Natural killer cell (primary cell): ENCODE measurements around the gene SLC5A9. TPM values are rescaled to one million over a fixed set of nuclear protein-coding genes. Genes with fewer than 3 reads are reported as not detected.
A peak's percentile ranks its signal among the peaks of the same experiment; 100 is the strongest.

ENCODE experiments used
- ATAC-seq, 3 donors: fragments of 150-1000 bp in 2 of 3; fragments of 200-7000 bp in 1 of 3; cut with Tn5 transposase; 1 replicate in 1 of 3; 2 replicates in 2 of 3; pipeline ENCODE4 v1.10.0; 2021; ENCODE audit warnings: mild to moderate bottlenecking in 2 of 3, moderate library complexity in 2 of 3
- DNase-seq, 2 donors: peaks; one replicate each; pipeline versions ENCODE4 v3.0.0 to v3.0.0-alpha.2; 2013 to 2021; ENCODE audit warnings: mixed read lengths in 1 of 2
- H3K27ac ChIP-seq: one replicate; pipeline ENCODE4 v1.5.1; 2013; ENCODE audit warnings: mild to moderate bottlenecking, low read length
- H3K27me3 ChIP-seq: one replicate; pipeline ENCODE4 v1.6.1; 2013; ENCODE audit warnings: low read length; ENCODE audit not compliant: control insufficient read depth, insufficient read depth
- H3K36me3 ChIP-seq: one replicate; pipeline ENCODE4 v1.6.1; 2013; ENCODE audit warnings: low read length; ENCODE audit not compliant: control insufficient read depth, insufficient read depth
- H3K4me1 ChIP-seq: one replicate; pipeline ENCODE4 v1.6.1; 2013; ENCODE audit warnings: low read length; ENCODE audit not compliant: control insufficient read depth, insufficient read depth
- H3K4me3 ChIP-seq: one replicate; pipeline ENCODE4 v1.5.1; 2013; ENCODE audit warnings: low read length
- H3K9me3 ChIP-seq: one replicate; pipeline ENCODE4 v1.6.1; 2013; ENCODE audit warnings: low read length; ENCODE audit not compliant: control insufficient read depth, insufficient read depth
- H3K27ac Mint-ChIP-seq, 2 donors: one replicate each; pipeline ENCODE4 v1.8.0; 2022; ENCODE audit warnings: mild to moderate bottlenecking in 2 of 2, mixed read lengths in 2 of 2, moderate library complexity in 1 of 2
- H3K27me3 Mint-ChIP-seq, 2 donors: one replicate each; pipeline ENCODE4 v1.8.0; 2022; ENCODE audit warnings: low read depth in 2 of 2, mixed read lengths in 2 of 2
- H3K36me3 Mint-ChIP-seq: one replicate; pipeline ENCODE4 v1.8.0; 2022; ENCODE audit warnings: mixed read lengths
- H3K4me1 Mint-ChIP-seq, 2 donors: one replicate each; pipeline ENCODE4 v1.8.0; 2022; ENCODE audit warnings: mixed read lengths in 2 of 2
- H3K4me3 Mint-ChIP-seq: one replicate; pipeline ENCODE4 v1.8.0; 2022; ENCODE audit warnings: mild to moderate bottlenecking, moderate library complexity, mixed read lengths
- H3K9me3 Mint-ChIP-seq, 2 donors: one replicate each; pipeline ENCODE4 v1.8.0; 2022; ENCODE audit warnings: mixed read lengths in 2 of 2
- CTCF ChIP-seq: fragments of 200-600 bp; IDR thresholded peaks from one replicate; pipeline ENCODE4 v1.8.0; 2022; ENCODE audit warnings: antibody characterized with exemption
- WGBS: methylation state at CpG from one replicate; pipeline ENCODE4 v1.1.7; 2013; ENCODE audit warnings: missing lambda C conversion rate; ENCODE audit not compliant: insufficient coverage; 5-methylcytosine and 5-hydroxymethylcytosine counted together
- intact Hi-C: fragments of 100-400 bp; cut with micrococcal nuclease; formaldehyde crosslinking; loops from one replicate; pipeline ENCODE4 v1.14.2; 2022
- total RNA-seq, 4 donors: library from RNA; stranded (reverse); fragments of 120-200 nt in 1 of 4; gene quantifications; one replicate each; pipeline versions ENCODE4 v1.2.3 to v1.2.4, GENCODE V29; 2013 to 2022

The SLC5A9 gene
- total RNA-seq, 3 donors from 2014 or later (not counting 1 experiment from before 2014, with no cell fraction given), result not detected

- H3K9me3 Mint-ChIP-seq, result no peaks in the 10 kb centered on the region
- Histone ChIP-seq H3K4me1 (no peaks in the 10 kb centered on the region), H3K27ac (no peak overlapping the region), H3K36me3 (no peaks in the 10 kb centered on the region), H3K4me3 (no peak overlapping the region), H3K9me3 (no peaks in the 10 kb centered on the region), H3K27me3 (no peaks in the 10 kb centered on the region)
- H3K4me3 Mint-ChIP-seq, result no peak overlapping the region
- no peaks in the 10 kb centered on the region for H3K36me3 Mint-ChIP-seq
- H3K27me3 Mint-ChIP-seq, result peaks cover 10 to 27% of the 10 kb centered on the region in 2 donors
- H3K4me1 Mint-ChIP-seq, result peaks cover 0 to 6% of the 10 kb centered on the region in 2 donors
- no peak for TF ChIP-seq CTCF
- intact Hi-C loops, result no loop called here
- H3K27ac Mint-ChIP-seq, result no peak overlapping the region
- no peak for DNase-seq
- no peak for ATAC-seq
- 82% methylated on average over 2 of the region's 3 CpGs for WGBS
Measured at GRCh38 chr1:48198970-48199369, 23.5 kb upstream of the SLC5A9 start.

GRCh38 chr1:48200166-48200900 is 22.2 kb upstream of the SLC5A9 start:
- no peak overlapping the region for H3K27ac Mint-ChIP-seq
- ATAC-seq, result no peak
- no peak for TF ChIP-seq CTCF

GRCh38 chr1:48202030-48202752 is 20.3 kb upstream of the SLC5A9 start:
- no peak overlapping the region for H3K4me3 ChIP-seq
- 15% methylated on average over 4 of the region's 7 CpGs for WGBS
- no peaks in the 10 kb centered on the region for H3K36me3 ChIP-seq
- H3K27me3 ChIP-seq, result no peaks in the 10 kb centered on the region
- DNase-seq, result peak; percentile 41 to 71
- H3K27ac ChIP-seq, result no peak overlapping the region
- Mint-ChIP-seq H3K36me3 (no peaks in the 10 kb centered on the region), H3K27me3 (peaks cover 9 to 27% of the 10 kb centered on the region in 2 donors), H3K27ac (no peak overlapping the region), H3K9me3 (no peaks in the 10 kb centered on the region), H3K4me3 (no peak overlapping the region), H3K4me1 (peaks cover 0 to 6% of the 10 kb centered on the region in 2 donors)
- no peaks in the 10 kb centered on the region for H3K4me1 ChIP-seq
- intact Hi-C loops, result no loop called here
- no peaks in the 10 kb centered on the region for H3K9me3 ChIP-seq
- TF ChIP-seq CTCF, result peak; percentile 94
- ATAC-seq, result peak; percentile 63 to 83 (median 76)

More at GRCh38 chr1:48200166-48200900, 22.2 kb upstream of the SLC5A9 start:
- H3K4me1 Mint-ChIP-seq, result peaks cover 0 to 6% of the 10 kb centered on the region in 2 donors
- no peaks in the 10 kb centered on the region for H3K4me1 ChIP-seq
- intact Hi-C loops, result no loop called here
- no peaks in the 10 kb centered on the region for H3K36me3 Mint-ChIP-seq
- 80% methylated on average over 3 of the region's 3 CpGs for WGBS
- no peak overlapping the region for H3K4me3 Mint-ChIP-seq
- no peak overlapping the region for H3K4me3 ChIP-seq
- no peaks in the 10 kb centered on the region for H3K9me3 Mint-ChIP-seq
- DNase-seq, result no peak
- H3K9me3 ChIP-seq, result no peaks in the 10 kb centered on the region
- no peaks in the 10 kb centered on the region for H3K27me3 ChIP-seq
- peaks cover 9 to 27% of the 10 kb centered on the region in 2 donors for H3K27me3 Mint-ChIP-seq
- no peak overlapping the region for H3K27ac ChIP-seq
- no peaks in the 10 kb centered on the region for H3K36me3 ChIP-seq
